GM21619 (cell line): Measurements from ENCODE around the gene USP22.
"Not testable (repeated sequence)": the region's sequence is repeated elsewhere in the genome, so short reads cannot be mapped to it uniquely, and the experiment has no call there.

Experiments used
- ATAC-seq: cut with Tn5 transposase; IDR thresholded peaks from one replicate; pipeline ENCODE4 v1.9.1; 2021; ENCODE audit not compliant: unreplicated experiment

Gene USP22

GRCh38 chr17:21042458-21043295, at the start of gene USP22:
Gene USP22, minus strand, starts transcription at chr17:21043011. Its CDS starts 176 bp downstream, at chr17:21042835.
- ATAC-seq = peak; percentile 52

DNA sequence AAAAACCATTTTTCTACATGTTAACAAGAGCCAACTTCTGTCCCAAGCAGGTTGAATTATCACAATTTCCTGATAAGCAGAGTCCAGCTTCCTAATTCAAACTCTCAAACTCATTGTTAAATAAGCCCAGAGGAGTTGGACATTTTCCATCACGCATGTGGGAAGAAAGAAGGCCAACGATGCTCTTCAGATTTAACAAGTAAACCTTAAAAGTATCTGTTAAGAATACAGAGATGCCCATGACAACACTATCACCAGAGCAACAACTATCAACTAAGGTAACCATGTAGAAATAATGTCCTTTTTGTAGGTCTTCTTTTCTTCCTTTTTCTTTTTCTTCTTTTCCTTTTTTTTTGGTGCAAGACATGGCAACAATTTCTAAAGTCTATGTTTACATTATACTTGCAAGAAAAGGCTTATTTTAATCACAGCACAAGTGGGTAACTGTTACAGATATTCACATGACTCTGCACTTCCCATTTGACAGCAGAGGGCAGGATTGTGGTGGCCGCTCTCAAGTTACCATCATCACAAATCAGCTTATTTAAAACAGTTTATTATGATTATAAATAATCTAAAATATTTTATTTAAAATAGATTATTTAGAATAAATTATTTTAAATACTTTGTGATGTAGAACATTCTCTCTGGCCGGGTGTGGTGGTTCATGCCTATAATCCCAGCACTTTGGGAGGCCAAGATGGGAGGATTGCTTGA, 48.2 kb upstream of the USP22 start:
- no peak for ATAC-seq

- peak; percentile 74 for ATAC-seq
These were observed 47.4 kb upstream of the USP22 start for GRCh38 chr17:21089933-21090901.

DNA sequence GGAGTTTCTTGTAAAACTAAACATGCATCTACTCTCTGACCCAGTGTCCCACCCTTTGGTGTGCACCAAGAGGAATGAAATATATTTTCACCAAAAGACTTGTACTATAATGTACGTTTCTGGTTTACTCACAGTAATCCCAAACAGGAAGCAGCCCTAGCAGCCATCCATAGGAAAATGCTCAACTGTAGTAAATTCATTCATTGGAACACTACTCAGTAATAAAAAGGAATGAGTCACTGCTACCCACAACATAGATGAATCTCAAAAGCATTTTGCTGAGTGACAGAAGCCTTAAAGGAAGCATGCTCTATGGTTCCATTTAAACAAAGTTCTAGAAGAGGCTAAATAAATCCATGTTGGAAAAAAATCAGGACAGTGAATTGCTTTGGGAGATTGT, 46.3 kb upstream of the USP22 start:
- no peak for ATAC-seq

- ATAC-seq = no peak
These were observed 42.9 kb upstream of the USP22 start for GRCh38 chr17:21085707-21086106.

DNA sequence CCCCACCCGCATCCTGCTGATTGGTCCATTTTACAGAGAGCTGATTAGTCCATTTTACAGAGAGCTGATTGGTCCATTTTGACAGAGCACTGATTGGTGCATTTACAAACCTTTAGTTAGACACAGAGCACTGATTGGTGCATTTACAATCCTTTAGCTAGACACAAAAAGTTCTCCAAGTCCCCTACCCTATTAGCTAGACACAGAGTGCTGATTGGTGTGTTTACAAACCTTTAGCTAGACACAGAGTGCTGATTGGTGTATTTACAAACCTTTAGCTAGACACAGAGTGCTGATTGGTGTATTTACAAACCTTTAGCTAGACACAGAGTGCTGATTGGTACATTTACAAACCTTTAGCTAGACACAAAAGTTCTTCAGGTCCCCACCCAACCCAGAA, 42.5 kb upstream of the USP22 start:
- ATAC-seq = not testable (repeated sequence)

- no peak for ATAC-seq
These were observed 39.2 kb upstream of the USP22 start for GRCh38 chr17:21082001-21082436.

DNA sequence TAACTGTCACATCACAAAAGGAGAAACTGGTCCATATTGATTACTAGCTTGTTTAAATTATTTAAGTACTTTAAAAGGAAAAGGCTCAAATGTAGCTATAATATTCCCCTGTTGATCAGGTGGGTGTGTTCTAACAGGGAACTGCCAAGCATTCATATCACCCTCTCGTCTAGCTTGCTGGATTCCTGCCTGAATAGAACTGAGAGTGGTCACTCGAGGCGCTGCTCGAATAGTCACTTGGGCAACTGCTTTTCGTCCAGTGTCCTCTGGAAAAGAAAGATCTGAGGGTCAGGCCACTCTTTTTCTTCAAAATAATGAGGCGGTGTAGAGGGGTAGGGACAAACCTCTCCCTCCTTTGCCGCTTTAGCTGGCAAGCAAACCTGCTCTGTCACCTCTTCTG, 36.4 kb upstream of the USP22 start:
- no peak for ATAC-seq

DNA sequence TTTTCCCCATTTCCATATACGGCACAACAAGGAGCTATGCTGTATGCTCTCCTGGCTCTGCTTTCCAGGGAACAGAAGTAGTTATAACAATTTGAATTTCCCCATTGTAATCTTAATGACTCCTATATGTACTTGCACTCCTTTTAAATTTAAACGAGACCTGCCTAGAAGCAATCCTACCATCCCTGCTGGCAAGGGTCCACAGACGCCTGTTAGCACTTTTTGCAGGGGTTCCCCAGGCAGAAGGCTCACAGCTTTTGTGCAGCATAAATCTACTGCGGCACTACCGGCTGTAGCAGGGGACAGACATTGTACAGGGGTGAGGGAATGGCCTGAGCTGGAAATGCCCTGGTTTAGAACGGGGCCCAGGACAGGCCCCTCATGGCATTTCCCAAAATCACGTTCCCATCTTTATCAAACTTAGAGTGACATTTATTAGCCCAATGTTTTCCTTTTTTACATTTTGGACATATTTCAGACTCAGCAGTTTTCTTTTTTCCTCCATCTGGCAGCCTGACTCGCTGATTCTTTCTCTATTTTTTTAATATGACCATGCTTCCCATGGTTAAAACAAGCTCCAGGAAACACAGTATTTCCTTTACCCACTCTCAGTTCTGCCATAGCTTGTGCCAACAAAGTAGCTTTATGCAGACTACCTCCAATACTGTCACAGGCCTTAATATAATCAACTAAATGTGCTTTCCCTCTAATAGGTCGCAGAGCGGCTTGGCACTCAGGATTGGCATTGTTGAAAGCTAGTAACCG, 35.4 kb upstream of the USP22 start:
- no peak for ATAC-seq

- no peak for ATAC-seq
These were observed 34.5 kb upstream of the USP22 start for GRCh38 chr17:21077281-21077680.

GRCh38 chr17:21076242-21076641, 33.4 kb upstream of the USP22 start:
- ATAC-seq = no peak

- no peak for ATAC-seq
These were observed 32.9 kb upstream of the USP22 start for GRCh38 chr17:21075739-21076085.

DNA sequence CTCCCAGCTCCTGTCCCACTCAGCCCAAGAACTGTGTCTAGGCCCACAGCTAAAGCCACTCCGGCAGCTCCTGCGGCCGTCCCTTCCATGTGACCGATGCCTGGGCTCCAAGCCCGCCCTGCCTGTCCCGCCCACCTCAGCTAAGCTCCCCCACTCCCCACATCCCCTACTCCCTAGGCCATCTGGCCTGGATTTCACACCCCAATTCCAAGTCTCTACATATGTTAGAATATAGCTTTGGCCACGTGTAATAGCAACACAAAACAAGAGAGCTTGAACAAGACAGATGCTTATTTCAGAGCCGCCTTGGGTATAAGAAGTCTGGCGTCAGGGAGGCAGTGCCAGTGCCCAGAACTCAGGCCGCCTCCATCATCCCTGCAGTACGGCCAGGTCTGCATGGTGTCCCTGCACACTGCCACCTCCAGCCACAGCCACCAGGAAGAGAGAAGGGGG, 30.0 kb upstream of the USP22 start:
- ATAC-seq = no peak

DNA sequence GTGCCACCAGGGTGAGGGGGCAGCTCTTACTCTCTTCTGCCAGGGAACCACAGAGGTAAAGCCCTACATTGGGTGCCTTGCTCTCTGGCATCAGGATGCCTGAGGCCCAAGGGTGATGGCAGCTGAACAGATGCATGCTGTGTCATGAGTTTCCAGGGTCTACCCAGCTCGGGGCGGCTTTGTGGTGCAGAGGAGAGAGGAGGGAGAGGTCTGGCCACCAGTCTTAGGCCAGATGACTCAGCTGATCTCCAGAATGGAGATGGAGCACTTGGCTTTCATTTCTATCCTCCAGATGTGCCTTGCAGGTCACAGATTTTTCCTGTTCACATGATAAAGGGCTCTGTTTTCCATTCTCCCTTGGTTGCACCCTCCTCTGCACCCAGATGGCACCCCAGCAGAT, 23.6 kb upstream of the USP22 start:
- no peak for ATAC-seq

GRCh38 chr17:21061971-21062526, 19.2 kb upstream of the USP22 start:
- ATAC-seq = peak; percentile 81

DNA sequence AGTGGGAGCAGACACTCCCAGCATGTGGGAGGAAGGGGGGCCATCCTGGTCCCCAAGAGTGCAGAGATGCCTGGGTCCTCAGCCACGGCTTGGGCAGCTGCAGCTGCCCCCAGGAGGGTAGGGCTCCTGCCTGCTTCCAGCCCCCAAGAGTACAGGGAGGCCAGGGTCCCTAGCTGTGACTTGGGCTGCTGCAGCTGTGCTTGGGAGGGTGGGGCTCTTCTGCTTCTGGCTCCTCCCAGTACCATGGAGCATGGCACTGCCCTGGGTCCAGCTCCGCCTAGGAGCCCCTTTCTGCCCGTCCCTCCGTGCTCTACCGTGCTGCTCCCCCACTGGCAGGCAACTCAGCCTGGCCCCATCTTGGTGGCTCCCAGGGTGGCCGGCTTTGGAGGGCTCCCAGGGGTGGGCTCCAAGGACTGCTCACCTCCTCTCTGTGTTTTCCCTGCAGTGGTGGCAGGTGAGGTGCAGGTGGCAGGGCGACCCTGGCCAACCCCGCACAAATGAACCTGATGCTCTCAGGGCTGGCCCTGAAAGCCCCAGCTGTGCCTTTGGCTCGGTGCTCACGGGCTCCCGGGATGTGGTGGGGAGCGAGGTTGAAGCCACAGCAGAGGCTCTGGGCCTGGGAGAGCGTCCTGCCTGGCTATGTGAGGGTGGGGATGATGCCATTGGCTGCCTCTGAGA, 18.5 kb upstream of the USP22 start:
- no peak for ATAC-seq

DNA sequence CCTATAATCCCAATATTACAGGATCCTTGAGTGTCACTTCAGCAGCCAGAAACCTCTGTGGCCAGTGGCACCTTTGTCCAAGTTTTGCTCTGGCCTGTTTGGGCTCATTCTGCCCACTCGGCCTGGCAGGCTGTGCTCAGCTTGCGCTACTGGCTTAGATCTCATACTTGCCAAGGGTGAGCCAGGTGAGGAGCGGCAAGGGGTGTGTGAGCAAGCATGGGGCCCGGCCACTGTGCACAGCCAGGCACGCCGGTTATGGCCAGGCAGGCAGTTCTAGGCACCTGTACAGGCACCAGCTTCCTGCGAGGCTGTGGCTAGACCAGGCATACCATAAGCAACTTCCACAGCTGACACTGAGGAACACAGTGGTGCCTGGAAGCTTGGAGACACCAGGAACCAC, 16.9 kb upstream of the USP22 start:
- no peak for ATAC-seq

GRCh38 chr17:21058098-21058893, 15.5 kb upstream of the USP22 start:
- no peak for ATAC-seq

GRCh38 chr17:21053056-21053455, 10.2 kb upstream of the USP22 start:
- ATAC-seq = peak; percentile 68
